Activated naive CD4-positive, alpha-beta T cell (primary cell): ENCODE measurements around the gene TAS2R42.

ENCODE experiments used
- DNase-seq, 4 experiments: peaks; one replicate each; lab custom pipeline; 2025; lab: John Stamatoyannopoulos, UW

TAS2R42 gene

DNA sequence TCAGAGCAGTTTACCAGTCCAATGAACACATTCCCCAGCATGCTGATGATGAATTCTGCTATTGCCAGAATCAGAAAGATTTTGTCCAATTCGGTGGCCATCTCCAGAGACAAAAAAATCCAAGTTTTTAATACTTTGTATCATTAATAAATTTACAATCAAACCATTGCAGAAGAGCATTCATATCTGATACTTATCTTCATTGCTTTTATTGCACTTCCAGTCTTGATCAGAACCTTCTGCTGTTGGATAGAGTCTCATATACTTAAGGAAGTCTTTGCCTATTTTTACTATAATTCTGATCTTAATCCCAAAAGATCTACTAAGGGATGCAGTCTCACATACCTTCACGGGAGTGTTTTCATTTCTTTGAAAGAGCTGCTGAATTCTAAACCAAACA lies at the start of gene TAS2R42:
TAS2R42 (minus strand) TSS at position 101 of the 400 bp plus-strand sequence; CDS start at position 101, 0 bp downstream.
- no peak for DNase-seq

DNA sequence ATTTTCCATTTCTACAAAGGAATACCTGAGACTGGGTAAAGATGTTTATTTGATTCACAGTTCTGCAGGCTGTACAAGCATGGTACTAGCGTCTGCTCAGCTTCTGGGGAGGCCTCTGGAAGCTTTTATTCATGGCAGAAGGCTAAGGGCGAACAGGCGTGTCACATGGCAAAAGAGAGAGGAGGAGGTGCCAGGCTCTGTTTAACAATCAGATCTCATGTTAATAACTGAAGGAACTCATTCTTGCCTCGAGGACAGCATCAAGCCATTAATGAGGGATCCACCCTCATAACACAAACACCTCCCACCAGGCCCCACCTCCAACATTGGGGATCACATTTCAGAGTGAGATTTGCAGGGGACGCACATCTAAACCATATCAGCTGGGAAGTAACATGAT lies 46.8 kb upstream of the TAS2R42 start:
- DNase-seq = no peak

- no peak for DNase-seq
These were observed 41.7 kb upstream of the TAS2R42 start for GRCh38 chr12:11228296-11228879.

- DNase-seq = no peak
These were observed 40.6 kb upstream of the TAS2R42 start for GRCh38 chr12:11227373-11227772.

- no peak for DNase-seq
These were observed 22.4 kb upstream of the TAS2R42 start for GRCh38 chr12:11209113-11209512.

GRCh38 chr12:11204173-11204572 lies 17.4 kb upstream of the TAS2R42 start:
- DNase-seq = no peak

DNA sequence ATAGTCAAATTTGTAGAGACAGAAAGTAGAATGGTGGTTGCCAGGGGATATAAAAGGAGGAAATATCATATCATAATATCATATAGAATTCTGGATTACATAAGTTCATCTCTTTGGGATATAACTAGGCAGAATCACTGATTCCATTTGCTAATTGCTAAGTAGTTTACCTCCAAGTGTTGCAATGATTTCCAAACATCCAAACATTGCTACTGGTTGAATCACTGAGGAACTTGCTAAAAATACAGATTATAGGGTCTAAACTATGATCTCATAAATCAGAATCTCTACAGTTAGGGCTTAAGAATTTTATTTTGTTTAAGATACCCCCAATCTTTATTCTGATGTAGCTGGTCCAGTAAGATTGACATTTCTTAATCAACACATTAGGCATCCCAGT lies 16.1 kb upstream of the TAS2R42 start:
- no peak for DNase-seq

DNA sequence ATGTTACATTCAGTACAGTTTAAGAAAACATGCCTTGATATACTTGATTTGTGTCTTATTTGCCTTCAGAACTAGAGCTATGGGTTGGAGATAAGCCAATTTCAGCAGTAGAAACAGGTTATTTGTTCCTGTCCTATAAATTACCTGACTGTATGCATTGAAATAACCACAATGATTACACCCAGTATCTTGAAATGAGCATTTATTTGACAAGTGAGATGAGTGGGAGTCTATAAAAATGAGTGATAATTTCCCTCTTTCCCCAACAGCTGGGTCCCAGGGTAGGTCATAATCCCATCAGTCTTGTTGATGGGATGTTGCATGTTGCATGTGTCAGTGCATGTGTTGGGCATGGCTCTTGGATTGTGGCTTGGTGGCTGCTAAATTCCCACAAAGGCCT lies 3.7 kb downstream of the TAS2R42 start:
- no peak for DNase-seq

DNA sequence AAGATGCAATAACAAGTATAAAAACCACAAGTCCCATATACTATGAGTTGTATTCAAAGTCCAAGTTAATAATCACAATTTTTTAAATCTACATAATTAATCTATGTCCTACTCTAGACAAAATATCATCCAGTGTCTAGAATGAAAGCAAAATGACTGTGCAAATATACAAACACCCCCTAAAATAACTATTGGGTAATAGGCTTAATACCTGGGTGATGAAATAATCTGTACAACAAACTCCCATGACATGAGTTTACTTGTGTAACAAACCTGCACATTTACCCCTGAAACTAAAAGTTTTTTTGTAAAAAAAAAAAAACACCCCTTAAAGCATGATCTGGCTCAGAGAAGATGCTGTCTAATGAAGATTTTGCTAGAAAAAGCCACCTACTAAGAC lies 4.2 kb downstream of the TAS2R42 start:
- DNase-seq = no peak

DNA sequence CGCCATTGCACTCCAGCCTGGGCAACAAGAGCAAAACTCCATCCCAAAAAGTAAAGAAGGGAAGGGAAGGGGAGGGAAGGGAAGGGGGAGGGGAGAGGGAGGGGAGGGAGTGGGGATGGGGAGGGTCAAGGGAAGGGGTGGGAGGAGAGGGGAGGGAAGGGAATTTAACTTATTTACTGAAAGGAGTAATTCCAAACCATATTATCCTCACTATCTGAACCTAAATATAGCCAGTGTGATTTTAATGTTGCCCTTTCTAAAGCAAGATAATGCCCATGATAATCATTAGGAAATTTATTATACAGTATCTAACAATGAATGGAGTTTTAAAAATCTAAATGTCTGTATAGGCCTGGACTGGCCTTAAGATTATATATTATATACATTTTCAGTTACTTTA lies 8.5 kb downstream of the TAS2R42 start:
- DNase-seq = no peak

DNA sequence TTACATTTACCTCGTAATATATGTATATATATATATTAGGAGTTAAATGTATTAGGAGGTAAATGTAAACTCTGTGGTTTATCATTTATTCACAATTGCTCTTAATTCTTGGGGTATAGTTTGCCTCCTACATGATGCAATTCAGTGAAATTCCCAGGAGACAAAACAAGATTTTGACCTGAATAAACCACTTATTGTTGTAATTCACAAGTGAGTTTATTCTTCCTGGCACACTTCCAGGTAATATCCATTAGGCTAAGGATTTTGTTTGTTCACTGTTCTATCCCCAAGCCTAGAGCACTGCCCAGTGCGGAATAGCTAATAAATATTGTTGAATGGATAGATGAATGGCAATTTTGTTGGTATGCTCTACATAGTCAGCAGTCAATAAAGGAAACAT lies 12.7 kb downstream of the TAS2R42 start:
- no peak for DNase-seq

DNA sequence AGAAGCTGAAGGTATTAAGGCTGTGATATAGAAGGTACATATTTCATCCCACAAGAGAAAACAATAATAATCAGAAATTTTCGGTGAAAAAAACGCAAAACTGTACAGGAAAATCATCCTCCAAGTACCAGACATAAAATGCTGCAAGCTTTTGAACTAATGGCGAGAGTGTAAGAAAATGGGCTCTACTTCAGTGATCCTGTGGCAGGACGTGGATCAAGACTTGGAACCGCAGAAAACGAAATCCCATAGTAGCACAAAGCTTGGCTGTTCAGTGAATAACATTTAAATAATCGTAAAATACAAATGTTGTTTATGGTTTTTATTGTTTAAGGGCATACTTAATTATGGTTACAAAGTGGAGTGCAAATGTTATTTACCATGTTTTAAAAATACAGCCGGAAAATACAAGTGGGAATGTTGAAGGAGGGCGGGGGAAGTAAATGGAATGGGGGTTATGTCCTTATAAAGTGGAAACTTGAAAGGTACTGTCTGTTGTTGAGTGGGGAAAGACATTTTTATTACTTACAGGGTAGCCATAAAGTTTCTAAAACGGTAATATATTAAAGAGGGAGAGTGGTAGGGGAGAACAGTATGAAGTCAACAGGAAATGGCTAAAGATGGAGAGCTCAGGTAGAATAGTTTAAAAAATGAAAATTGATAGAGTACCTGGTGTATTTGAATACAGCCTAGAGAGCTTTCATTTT lies 14.6 kb downstream of the TAS2R42 start:
- DNase-seq = no peak

- peak; percentile 60 to 82 (median 68) for DNase-seq
These were observed 15.4 kb downstream of the TAS2R42 start, which contains the start of gene SMIM10L1 for GRCh38 chr12:11171145-11171968. Gene SMIM10L1, plus strand, starts transcription at chr12:11171194. Its CDS starts 163 bp downstream, at chr12:11171357.

GRCh38 chr12:11170810-11171144 lies 16.0 kb downstream of the TAS2R42 start:
- DNase-seq = no peak

GRCh38 chr12:11166300-11166699 lies 20.4 kb downstream of the TAS2R42 start:
- no peak for DNase-seq

DNA sequence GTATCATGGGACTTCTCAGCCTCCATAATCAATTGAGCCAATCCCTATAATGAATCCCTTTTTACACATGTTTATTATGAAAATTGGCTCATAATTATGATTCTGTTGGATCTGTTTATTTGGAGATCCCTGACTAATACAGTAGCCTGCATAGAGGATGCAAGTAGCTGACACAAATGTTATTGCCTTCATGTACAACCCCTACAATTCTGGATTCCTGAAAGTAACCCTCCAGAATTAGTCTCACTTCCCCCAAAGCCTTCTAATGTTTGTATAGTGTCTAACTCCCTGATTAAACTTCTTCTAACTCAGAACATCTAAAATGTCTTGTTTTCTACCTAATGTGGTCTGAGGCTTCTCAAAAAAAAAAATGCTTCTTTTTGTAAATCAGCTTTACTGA lies 22.4 kb downstream of the TAS2R42 start:
- no peak for DNase-seq

DNA sequence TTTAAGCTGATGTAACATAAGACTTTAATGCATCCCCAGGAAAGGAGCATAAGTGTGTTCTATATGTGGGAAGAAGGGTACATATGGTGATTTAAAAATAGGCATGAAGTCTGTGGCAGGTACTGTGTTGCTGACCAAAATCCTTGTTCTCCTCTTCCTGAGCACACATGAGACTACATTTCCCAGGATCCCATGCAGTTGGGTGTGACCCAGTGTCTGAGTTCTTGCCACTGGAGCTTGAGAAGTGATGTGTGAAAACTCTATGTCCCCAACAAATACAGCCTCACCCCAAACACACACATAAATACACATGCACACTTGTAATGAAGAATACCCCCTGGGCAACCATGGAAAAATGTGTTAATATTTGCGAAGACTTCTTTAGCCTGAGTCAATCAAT lies 24.2 kb downstream of the TAS2R42 start:
- no peak for DNase-seq

DNA sequence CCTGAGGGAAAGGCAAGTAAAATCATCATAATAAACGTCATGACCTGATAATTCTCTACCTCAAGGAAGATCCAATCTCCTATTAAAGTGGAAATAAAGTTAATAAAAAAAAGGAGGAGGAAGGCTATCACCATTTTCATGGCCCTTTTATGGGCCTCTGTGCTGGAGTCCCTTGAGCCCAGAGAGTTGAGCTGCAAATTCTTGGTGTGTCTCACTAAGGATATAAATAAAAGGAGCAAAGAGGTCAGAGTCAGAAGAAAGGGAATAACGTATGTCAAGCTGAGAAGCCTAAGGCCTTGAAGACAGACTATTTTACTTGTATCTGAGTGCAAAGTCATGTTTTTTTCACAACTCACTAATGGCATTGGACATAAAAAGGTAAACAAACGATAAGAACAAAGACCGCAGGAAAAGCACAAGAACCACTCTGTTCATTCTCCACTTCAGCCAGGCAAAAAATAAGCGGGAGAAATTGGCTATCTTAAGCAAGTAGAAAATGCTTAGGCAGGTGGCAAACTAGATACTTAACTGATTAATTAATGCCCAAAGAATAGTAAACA lies 27.8 kb downstream of the TAS2R42 start:
- no peak for DNase-seq

DNA sequence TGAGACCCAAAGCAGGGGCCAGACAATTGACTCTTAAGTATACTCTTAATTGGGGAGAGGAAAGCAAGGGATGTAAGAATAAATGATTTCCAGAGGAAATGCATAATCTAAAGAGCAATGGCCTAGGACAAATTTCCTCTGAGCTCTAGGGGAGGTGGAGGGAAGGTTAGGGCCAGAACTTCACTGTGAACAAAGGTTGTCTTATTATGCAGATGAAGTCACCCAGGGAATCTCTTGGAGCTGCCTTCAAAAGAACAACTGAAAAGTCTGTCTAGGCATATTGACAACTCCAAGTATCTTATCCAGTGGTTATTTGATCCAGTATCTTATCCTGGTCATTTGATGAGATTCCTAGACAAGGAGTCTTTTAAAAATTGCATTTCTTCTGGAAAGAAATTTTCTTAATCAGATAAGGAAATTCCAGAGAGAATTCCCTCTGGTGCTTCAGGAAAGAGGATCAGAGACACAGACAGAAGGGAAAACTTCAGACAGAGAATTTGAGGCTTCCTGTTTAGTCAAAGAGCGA lies 32.3 kb downstream of the TAS2R42 start:
- no peak for DNase-seq

DNA sequence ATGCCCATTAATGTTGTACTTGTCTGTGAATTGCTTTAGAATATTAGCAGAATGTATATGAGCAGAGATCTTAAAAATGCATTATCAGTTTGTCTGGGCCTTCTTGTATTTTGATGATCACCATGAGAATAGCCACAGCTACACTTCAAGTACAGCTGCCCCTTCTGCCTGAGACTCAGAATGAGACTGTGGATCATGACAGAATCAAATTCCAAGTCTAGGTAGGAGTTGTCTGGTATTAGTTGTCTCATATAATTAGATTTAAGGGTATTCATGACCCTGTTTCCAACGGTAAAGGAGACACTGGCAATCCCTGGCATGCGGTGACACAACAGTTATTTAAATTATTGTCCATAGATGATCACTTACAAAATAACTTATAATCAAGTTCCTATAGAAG lies 34.0 kb downstream of the TAS2R42 start:
- DNase-seq = no peak

GRCh38 chr12:11150832-11151231 lies 35.9 kb downstream of the TAS2R42 start:
- no peak for DNase-seq

GRCh38 chr12:11147420-11147819 lies 39.3 kb downstream of the TAS2R42 start:
- no peak for DNase-seq

DNA sequence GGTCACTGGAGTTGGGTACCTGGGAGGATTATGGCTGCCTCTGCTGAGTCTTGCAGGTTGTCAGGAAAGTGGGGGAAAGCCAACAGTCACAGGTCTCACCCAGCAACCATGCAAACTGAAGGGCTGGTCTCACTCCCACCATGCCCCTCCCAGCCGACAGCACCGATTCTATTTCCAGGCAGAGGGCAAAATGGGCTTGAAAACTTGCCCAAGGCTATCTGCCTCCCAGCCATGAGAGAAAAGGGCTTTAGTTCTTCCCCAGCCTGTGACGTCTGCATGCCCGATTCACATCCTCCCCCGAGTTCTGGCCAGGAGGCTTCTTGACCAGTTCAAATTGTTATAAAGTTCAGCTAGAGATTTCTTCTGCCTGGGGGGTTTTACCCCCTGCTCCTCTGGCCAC lies 42.4 kb downstream of the TAS2R42 start:
- DNase-seq = no peak
